Measurements from ENCODE around the gene TAS1R3.
A peak's percentile ranks its signal among the peaks of the same experiment; 100 is the strongest.

TAS1R3 gene

DNA sequence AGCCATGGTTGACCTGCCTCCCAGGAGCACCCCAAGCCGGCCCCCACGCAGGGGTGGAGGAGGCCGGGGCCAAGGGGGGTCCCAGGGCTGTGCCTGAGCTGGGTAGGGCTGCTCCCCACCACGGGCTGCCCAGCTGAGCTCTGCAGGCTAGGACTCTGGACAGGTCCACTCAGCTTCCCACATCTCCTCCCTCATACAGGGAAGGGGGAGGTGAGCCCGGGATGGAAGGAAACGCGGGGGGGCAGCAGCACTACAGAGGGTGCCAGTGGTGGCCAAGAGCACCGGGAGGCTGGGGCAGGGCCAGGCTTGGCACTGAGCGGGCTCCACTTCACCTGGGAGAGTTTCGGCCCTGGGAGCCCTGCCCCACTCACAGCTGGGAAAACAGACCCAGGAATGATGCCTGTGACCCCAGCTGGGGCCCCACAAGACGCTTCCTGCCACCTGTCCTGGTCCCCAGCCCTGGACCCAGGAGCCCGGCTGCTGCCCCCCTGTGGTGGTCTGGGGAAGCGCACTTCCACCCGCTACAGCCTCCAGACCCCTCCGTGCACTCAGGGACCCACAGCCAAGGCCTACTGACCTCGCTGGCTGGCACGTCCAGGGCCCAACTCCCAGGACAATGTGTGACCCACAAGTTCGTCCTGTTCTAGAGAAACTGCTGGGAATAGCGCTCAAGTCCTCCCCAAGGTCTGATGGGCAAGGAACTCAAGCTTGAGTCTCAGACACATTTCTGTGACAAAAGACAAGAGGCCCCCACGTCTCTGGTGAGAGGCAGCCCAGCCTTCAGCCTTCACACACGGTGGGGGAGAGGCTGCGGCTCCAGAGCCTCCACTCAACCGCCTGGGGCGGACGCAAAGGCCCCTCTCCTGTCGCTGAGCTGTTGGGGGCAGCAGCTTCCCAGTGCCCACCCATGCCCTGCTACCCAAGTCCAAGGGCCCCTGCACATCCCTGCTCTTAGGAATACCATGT is 40.9 kb downstream of the TAS1R3 start:
- DNase-seq, result peak; percentile 94

DNA sequence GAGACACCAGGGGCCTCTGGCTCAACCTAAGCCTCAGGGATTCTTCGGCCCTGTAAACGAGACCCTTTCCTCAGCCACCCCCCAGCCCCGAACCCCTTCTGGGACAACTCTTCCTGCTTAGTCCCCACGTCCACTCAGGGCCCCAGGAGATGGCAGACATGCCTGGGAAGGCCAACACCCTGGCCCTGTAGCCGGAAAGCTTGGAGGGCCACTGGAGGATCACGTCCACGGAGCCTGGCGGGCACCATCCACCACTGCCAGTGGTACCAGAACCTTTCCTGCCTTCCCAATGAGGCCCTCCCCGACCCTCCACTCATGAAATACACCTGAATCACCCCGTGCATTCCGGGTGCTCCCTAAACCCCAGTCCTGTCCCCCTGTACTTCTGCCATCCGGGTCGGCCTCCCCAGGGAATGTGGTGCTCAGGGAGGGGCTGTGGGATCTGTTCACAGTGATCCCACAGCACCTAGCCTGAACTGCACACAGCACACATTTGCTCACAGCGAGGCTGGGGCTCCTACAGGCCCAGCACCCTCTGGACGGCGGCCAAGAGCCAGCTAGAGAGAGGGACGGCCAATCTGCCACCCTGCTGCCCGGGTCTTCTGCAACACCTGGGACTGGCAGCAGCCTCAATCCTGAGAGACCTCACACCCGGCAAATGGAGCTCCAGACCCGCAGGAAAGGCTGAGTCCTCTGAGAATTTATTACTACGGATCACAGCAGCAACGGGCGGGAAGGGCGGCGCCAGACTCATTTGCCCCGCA is 42.2 kb downstream of the TAS1R3 start:
- no peak for DNase-seq

DNA sequence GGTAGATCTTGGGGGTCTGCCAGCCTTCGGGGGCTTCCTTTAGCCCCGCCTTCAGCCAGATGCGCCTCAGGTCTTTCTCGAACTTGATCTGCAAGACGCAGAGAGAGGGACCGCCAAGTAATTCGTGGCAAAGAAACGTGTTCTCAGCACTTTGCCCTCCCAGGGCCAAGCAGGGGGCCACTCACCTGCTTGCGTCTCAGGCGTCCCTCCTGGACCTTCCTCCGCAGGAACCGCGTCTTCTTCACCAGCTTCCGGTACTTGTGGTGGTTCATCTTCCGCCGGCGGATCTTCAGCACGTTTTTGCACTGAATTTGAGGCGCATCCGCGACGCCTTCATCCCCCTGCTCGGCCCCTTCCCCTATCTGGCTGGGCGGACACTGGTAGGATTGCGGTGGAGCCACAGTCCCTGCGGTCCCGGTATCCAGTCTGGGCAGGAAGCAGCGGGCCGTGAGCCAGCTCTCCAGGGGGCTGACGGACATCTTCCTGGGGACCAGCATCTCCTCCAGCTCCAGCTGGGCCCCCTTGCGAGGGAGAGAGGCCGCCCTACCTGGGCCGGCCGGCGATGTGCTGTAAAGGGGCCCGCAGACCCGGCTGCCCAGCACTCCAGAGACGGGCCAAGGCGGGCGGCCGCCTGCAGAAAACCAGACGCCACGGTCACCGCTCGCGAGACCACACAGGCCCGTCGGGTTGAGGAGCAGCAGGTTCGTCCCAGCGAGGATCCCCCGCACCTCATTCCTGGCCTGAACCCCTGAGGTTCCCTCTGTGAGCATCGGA is 42.9 kb downstream of the TAS1R3 start:
- no peak for DNase-seq

DNA sequence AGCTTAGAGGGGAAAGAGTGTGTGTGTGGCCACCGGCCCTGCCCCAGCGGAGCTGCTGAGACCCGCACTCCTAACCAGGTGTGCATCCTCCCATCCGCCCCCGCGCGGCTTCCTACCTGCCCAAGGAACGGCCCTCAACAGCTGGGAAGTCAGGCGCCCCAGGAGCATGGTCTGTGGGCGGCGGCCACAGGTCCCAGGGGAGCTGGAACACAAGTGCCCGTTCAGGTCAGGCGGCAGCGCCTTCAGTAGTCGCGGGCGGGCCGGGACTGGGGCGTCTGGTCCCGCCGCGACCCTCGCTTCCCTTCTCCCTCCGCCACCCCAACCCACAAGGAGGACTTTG is 43.5 kb downstream of the TAS1R3 start:
- DNase-seq, result no peak

DNA sequence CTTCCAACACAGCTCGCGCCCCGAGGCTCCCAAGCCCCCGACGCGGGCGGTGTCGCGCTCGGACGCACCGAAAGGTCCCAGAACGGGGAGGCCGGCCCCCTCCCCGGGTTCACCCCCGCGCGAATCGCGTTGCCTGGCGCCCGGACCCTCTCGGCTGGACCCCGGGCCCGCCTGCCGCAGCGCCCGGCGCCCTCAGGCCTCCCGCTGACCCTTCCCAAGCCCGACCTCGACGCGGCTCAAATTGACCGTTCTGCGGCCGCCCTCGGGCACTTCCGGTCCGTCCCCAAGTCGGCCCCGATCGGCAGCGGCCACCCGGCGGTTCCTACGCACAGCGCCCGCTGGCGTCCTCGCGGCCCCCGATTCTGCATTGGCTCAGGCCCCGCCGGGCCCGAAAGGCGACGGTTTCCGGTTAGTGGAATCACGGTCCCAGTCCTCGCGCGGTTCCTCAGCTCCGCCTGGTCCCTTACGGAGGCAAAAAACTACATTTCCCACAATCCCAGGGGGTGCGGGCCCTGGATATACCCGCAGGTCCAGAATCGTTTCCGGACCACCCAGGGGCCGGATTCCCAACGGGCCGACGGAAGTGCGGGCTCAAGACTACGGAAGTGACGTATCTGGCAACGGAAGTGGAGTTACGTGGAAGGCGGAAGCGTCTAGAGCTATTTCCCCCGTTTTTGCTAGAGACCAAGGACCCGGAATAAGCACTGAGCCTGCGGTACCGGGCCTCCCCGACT is 44.0 kb downstream of the TAS1R3 start, which contains the start of gene AURKAIP1:
AURKAIP1 (minus strand) TSS at position 279 of the 734 bp plus-strand sequence. CDS start 451 bp downstream, outside the sequence.
- peak; percentile 94 for DNase-seq

DNA sequence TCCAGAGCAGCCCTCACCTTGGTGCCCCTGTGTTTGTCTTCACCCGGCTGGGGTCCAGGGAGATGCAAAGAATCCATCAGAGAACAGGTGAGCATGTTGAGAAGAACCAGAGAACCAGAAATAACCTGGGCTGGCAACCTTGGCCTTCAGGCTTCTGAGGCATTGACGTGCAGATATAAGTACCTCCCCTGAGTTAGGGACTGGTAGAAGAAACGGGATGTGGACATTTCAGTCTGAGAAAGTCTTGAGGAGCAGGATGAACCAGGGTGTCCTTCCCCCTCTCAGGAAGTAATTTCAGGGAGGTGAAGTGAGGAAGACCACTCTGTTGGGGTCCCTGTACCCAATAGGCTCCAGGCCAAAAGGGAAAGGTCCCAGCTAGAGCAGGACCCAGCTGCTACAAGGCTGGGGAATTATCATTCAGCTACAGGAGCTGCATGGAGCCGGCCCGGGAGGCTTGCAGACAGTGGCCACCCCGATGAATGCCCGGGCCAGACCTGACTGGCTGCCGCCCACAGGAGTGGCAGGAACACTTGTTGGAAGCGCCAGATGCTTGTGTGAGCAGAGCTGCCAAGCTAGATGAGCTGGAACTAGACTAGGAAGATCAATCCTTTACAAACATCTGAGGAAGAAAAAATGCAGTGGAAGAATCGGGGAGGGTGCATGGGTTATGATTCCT is 45.6 kb downstream of the TAS1R3 start:
- no peak for DNase-seq

DNA sequence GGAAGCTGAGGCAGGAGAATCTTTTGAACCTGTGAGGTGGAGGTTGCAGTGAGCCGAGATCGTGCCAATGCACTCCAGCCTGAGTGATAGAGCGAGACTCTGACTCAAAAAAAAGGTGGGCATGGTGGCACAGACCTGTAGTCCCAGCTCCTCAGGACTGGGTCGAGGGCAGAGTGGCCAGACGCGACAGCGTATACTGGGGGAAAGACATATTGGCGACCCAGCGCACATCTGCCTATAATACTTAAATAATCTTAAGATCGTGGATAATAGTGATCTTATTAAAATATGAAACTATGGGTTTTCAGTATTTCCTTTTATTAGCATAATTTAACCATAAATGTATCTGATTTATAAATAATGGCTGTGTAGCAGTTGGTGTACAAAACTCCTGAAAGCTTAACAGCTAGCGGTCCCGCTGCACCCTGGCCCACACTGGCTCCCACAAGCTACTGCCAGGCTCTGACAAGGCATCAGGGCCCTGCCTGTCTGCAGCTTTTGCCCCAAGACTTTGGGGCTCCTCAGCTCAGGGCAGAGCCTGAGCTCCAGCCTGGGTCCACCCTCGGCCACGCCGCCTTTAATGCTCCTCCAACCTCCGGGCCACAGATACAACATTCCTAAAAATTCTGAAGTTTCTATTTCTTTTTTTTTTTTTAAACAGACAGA is 46.6 kb downstream of the TAS1R3 start:
- no peak for DNase-seq

DNA sequence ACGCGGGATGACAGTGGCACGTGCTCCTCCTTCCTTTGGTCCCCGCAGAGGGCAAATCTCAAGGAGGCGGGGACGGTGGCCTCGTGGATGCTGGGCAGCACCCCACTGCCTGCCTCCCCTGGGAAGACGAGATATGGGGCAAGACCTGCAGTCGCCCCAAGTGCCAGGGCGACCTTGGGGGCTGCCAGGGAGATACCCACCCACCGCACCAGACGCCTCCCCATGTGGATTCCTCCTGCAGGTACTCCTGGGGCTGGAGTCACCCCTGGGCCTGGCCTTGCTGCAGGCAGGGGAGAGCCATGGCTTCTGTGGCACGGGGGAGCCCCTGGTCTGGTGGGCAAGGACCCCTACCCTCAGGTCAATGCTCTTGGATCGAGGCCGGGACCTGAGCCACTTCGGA is 49.8 kb downstream of the TAS1R3 start:
- DNase-seq, result no peak

DNA sequence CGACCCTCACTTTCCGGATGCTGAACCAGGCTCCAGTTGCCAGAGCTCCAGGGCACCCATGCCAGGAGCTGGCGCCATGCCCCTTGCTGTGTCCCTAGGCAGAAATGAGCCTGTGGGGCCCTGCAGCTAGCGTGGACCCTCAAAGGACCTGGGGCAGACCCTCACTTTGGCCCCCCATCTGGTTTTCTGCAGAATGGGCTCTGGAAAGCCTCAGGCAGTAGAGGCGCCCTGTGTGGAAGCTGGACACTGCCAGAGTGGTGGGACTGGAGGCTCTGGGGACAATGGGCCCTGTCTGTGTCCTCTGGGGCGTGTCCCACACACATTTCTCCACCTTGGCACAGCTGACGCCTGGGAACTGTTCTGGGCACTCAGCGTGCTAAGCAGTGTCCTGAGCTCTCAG is 50.2 kb downstream of the TAS1R3 start:
- no peak for DNase-seq
